Thoracic aorta (tissue), 2 donors: ENCODE data around the gene SPRED3. TPM values are rescaled to one million over a fixed set of nuclear protein-coding genes. Genes with fewer than 3 reads are reported as not detected.

Experiments used
- ATAC-seq: fragments of 150-250 bp; one replicate; pipeline ENCODE4 v1.8.0; 2017; ENCODE audit warnings: low read depth; ENCODE audit not compliant: insufficient number of reproducible peaks, low FRiP score
- DNase-seq: peaks from one replicate; pipeline ENCODE4 v3.0.0-alpha.2; 2020; ENCODE audit warnings: low spot score
- H3K27ac ChIP-seq, 2 donors: fragments of 200-600 bp; sonication (generic); 1 replicate in 1 of 2; 2 replicates in 1 of 2; pipeline ENCODE4 v1.5.1; 2016; ENCODE audit warnings: mild to moderate bottlenecking in 2 of 2, moderate library complexity in 2 of 2
- H3K27me3 ChIP-seq: fragments of 200-600 bp; sonication (generic); replicated peaks from 2 replicates; pipeline ENCODE4 v1.6.0; 2016; ENCODE audit warnings: mild to moderate bottlenecking; ENCODE audit not compliant: insufficient read depth
- H3K36me3 ChIP-seq: fragments of 200-600 bp; sonication (generic); one replicate; pipeline ENCODE4 v1.5.1; 2016
- H3K4me1 ChIP-seq, 2 donors: fragments of 200-600 bp; sonication (generic); 1 replicate in 1 of 2; 2 replicates in 1 of 2; pipeline versions ENCODE4 v1.5.1 to v1.6.0; 2016; ENCODE audit warnings: low read depth in 2 of 2, mild to moderate bottlenecking in 1 of 2; ENCODE audit not compliant: control insufficient read depth in 1 of 2
- H3K4me3 ChIP-seq: fragments of 200-600 bp; sonication (generic); 2 replicates; pipeline ENCODE4 v1.5.1; 2016; ENCODE audit warnings: mild to moderate bottlenecking
- H3K9me3 ChIP-seq: fragments of 200-600 bp; sonication (generic); 2 replicates; pipeline ENCODE4 v1.5.1; 2016
- CTCF ChIP-seq: fragments of 200-600 bp; sonication (generic); IDR thresholded peaks from one replicate; pipeline ENCODE4 v1.5.1; 2019; ENCODE audit warnings: antibody characterized with exemption
- total RNA-seq, 2 donors: library from RNA; depleted of rRNA; stranded (reverse); fragments of >200 nt; gene quantifications; one replicate each; pipeline versions ENCODE4 v1.1.0 to v1.2.3, GENCODE V29; 2016

Gene SPRED3
- total RNA-seq, 2 donors from 2014 or later: 4.1 to 16.4 TPM

DNA sequence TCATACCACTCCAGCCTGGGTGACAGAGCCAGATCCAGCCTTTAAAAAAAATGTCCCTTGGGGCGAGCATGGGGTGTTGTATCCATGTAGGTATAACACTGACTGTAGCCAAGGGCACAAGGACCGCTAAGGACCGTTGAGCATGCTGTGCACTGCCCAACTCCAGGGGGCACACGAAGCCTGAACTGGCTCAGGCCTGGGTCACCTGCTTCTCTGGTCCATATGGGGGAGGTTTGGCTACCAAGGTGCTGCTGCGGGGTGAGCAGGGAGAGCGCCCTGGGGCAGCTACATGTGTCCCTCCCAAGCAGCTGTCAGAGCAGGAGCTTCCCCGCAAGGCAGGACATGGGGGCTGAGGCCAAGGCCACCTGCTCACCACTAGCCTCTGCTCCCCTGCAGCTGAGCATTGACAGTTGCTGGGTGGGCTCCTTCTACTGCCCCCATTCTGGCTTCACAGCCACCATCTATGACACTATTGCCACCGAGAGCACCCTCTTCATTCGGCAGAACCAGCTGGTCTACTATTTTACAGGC, 36.6 kb upstream of the SPRED3 start:
- no peak overlapping the region for H3K4me3 ChIP-seq
- no peaks in the 10 kb centered on the region for H3K36me3 ChIP-seq
- no peaks in the 10 kb centered on the region for H3K4me1 ChIP-seq
- TF ChIP-seq CTCF: no peak
- H3K9me3 ChIP-seq: no peaks in the 10 kb centered on the region
- no peaks in the 10 kb centered on the region for H3K27me3 ChIP-seq
- H3K27ac ChIP-seq: no peak overlapping the region
- DNase-seq: no peak
- ATAC-seq: no peak

GRCh38 chr19:38352611-38353010, 35.9 kb upstream of the SPRED3 start:
- Histone ChIP-seq H3K36me3 (no peaks in the 10 kb centered on the region), H3K4me1 (no peaks in the 10 kb centered on the region), H3K4me3 (no peak overlapping the region), H3K27me3 (no peaks in the 10 kb centered on the region), H3K27ac (no peak overlapping the region), H3K9me3 (no peaks in the 10 kb centered on the region)
- DNase-seq (no peak), ATAC-seq (no peak)
- TF ChIP-seq CTCF: no peak

DNA sequence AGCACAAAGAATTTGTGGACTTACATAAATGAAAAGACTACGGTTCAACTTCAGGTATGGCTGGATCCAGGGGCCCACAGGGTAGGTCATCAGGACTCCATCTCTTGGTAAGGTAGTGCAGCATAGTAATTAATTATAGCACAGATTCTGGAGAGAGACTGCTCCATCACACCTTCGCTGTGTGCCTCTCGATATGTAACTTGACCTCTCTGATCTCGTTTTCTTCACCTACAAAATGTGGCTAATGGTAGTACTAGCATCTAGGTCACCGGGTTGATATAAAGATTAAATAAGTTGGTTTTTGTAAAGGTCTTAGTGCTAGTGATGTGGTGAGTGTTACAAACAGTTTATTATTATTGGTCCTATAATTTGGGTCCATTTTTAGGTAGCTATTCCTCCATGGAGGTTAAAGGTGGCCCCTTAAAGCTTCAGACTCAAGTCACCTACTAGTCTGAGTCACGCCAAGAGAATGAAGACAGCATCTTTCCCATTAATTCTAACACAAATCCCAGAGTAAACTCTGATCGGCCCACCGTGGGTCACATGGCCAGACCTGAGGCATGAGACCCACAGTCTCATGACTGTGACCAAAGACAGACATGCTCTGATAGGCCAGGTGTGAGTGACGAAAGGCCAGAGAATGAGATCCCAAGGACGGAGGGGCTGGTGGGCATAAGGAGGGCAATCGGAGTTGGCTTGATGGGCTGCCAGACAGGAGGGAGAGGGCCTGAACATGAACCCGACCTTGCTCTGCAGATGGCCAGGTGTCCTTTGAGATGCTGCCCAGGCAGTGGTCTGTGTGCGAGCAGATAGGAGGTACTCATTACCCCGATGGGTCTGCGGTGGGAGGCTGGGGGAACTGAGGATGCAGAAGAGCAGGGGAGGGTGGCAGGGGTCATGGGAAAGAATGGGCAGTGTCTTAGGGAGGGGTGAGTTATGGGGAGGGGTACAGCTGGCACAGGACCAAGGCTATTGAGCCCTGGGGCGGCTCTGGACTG, 32.5 kb upstream of the SPRED3 start:
- no peaks in the 10 kb centered on the region for H3K36me3 ChIP-seq
- no peak for TF ChIP-seq CTCF
- no peaks in the 10 kb centered on the region for H3K4me1 ChIP-seq
- ATAC-seq (no peak), DNase-seq (no peak)
- no peaks in the 10 kb centered on the region for H3K9me3 ChIP-seq
- H3K27me3 ChIP-seq: no peaks in the 10 kb centered on the region
- no peak overlapping the region for H3K27ac ChIP-seq
- no peak overlapping the region for H3K4me3 ChIP-seq

DNA sequence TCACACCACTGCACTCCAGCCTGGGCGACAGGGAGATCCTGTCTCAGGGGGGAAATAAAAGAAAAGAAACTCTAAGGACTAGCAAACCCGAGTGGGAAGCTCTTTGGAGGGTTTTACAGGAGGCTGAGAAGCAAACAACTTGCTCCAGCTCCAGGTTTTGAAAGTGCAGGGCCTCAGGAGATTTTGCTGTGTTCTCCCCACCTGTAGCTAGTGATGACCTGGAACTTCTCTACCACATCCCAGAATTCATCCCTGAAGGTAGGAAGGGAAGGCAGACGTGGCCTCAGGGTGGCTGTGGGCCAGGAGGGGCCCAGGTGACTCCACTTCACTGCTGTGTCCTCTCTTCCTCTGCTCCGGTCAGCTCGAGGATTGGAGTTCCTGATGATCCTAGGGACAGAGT, 30.4 kb upstream of the SPRED3 start:
- Histone ChIP-seq H3K36me3 (no peaks in the 10 kb centered on the region), H3K4me3 (no peak overlapping the region), H3K27ac (no peak overlapping the region), H3K4me1 (peaks cover 8 to 17% of the 10 kb centered on the region in 2 donors), H3K27me3 (no peaks in the 10 kb centered on the region), H3K9me3 (no peaks in the 10 kb centered on the region)
- ATAC-seq (no peak), DNase-seq (no peak)
- no peak for TF ChIP-seq CTCF

DNA sequence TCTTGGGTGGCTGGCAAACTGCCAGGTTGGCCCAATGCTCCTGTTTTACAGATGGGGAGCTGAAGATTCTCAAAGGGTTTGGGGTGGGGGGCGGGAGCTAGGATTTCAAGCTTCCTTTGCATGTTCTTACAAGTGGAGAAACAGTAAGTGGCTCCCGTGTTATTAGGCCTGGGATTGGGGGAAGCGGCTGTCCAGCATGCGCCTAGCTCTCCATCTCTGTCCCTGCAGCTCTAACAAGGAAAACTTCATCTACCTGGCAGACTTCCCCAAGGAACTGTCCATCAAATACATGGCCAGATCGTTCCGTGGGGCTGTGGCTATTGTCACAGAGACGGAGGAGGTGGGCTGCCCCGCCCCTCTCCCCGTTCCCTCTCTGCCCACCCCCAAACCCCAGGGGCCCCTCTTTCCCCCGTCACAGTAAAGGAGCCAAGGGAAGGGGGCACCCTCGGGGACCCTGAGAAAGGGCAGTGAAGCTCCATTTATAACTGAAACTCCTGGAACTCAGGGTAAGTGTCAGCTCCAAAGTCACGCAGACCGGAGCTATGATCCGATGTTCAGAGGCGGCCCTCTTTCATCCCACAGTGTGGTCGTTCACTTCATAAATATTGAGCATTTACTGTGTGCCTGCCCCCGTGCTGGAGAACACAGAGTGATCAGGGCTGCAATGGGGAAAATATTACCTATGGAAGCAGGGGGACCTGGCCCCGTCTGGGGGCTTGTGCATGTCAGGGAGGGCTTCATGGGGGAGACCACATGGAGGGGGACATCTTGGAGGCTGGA, 29.1 kb upstream of the SPRED3 start:
- Histone ChIP-seq H3K4me3 (no peak overlapping the region), H3K9me3 (no peaks in the 10 kb centered on the region), H3K27ac (no peak overlapping the region), H3K27me3 (no peaks in the 10 kb centered on the region), H3K4me1 (peaks cover 8 to 17% of the 10 kb centered on the region in 2 donors), H3K36me3 (no peaks in the 10 kb centered on the region)
- TF ChIP-seq CTCF: no peak
- ATAC-seq: no peak
- no peak for DNase-seq
